AG04450 (cell line): Measurements from ENCODE around the gene NANOGP8. TPM values are rescaled to one million over a fixed set of nuclear protein-coding genes. Genes with fewer than 3 reads are reported as not detected.

ENCODE experiments used
- CTCF ChIA-PET: fragments of 300-600, 350-600 bp; formaldehyde crosslinking; extraction: SDS; loops from one replicate; lab custom pipeline; 2022; ENCODE audit warnings: antibody characterized with exemption, inconsistent platforms; lab: Charles Lee
- POLR2A ChIA-PET: fragments of 350-600 bp; formaldehyde crosslinking; extraction: SDS; loops from one replicate; lab custom pipeline; 2021; ENCODE audit warnings: antibody characterized with exemption, inconsistent platforms; lab: Yijun Ruan, JAX
- DNase-seq: peaks from one replicate; pipeline ENCODE4 v3.0.0-alpha.2; 2011; ENCODE audit warnings: low read depth, low spot score
- H3K27ac ChIP-seq: one replicate; pipeline ENCODE4 v1.5.1; 2012; ENCODE audit warnings: low read depth, low read length, control low read depth
- H3K27me3 ChIP-seq: one replicate; pipeline ENCODE4 v1.6.0; 2012; ENCODE audit warnings: low read length; ENCODE audit not compliant: control insufficient read depth, insufficient read depth
- H3K4me3 ChIP-seq: 2 replicates; pipeline ENCODE4 v1.5.1; 2011; ENCODE audit warnings: mild to moderate bottlenecking, low read depth, low read length, control low read depth
- H3K9me3 ChIP-seq: 2 replicates; pipeline ENCODE4 v1.5.1; 2012; ENCODE audit warnings: low read length; ENCODE audit not compliant: control insufficient read depth, insufficient read depth
- polyA plus RNA-seq: library from polyadenylated mRNA; depleted of rRNA; stranded (reverse); fragments of >200 nt; gene quantifications from 2 replicates; pipeline ENCODE4 v1.2.3, GENCODE V29; 2011
- TF ChIP-seq, protein P1 (sequence below): IDR thresholded peaks from 2 replicates; pipeline ENCODE4 v1.5.1; 2011; ENCODE audit warnings: low read depth, low read length, control low read depth, inconsistent platforms

NANOGP8 gene
- polyA plus RNA-seq, 1 experiment: 0.11 TPM

DNA sequence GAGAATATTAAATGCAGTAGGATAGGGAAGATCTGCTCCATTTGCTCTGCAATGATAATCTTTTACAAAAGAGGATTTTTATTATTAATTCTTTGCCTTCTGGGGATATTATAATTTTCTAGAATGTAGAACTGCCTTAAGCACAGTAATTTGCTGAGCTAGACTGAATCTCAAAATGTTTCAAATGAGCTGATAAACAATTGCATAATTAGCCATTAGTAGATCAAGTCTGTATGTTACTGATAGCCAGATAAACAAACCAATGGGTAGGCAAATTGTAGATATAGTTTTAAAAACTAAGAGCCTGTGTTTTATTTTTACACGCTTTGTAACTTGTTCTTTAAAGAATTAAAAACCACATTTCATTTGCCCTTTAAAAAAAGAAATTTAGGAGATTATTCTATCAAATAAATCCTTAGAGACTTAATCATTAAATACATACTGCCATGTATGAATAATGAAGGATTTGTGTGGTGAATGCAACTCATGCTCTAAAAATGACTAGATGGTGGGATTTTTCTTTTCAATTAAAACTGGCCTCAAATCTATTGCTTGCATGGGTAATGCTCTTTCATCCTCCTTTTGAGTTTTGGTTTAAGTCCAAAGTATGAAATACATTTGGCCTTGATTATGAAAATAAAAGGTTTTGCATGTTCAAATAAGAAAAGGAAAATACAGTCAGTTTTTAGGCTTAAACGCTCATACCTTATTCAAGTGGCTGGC is 32.6 kb upstream of the NANOGP8 start:
- H3K27ac ChIP-seq: no peak overlapping the region
- no peaks in the 10 kb centered on the region for H3K27me3 ChIP-seq
- TF ChIP-seq, protein P1, sequence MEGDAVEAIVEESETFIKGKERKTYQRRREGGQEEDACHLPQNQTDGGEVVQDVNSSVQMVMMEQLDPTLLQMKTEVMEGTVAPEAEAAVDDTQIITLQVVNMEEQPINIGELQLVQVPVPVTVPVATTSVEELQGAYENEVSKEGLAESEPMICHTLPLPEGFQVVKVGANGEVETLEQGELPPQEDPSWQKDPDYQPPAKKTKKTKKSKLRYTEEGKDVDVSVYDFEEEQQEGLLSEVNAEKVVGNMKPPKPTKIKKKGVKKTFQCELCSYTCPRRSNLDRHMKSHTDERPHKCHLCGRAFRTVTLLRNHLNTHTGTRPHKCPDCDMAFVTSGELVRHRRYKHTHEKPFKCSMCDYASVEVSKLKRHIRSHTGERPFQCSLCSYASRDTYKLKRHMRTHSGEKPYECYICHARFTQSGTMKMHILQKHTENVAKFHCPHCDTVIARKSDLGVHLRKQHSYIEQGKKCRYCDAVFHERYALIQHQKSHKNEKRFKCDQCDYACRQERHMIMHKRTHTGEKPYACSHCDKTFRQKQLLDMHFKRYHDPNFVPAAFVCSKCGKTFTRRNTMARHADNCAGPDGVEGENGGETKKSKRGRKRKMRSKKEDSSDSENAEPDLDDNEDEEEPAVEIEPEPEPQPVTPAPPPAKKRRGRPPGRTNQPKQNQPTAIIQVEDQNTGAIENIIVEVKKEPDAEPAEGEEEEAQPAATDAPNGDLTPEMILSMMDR: no peak
- DNase-seq: no peak
- ChIA-PET POLR2A (no interaction called here), CTCF (no interaction called here)
- H3K9me3 ChIP-seq: peaks cover 5% of the 10 kb centered on the region; the same call in 1 of the 2 replicates
- H3K4me3 ChIP-seq: no peak overlapping the region

DNA sequence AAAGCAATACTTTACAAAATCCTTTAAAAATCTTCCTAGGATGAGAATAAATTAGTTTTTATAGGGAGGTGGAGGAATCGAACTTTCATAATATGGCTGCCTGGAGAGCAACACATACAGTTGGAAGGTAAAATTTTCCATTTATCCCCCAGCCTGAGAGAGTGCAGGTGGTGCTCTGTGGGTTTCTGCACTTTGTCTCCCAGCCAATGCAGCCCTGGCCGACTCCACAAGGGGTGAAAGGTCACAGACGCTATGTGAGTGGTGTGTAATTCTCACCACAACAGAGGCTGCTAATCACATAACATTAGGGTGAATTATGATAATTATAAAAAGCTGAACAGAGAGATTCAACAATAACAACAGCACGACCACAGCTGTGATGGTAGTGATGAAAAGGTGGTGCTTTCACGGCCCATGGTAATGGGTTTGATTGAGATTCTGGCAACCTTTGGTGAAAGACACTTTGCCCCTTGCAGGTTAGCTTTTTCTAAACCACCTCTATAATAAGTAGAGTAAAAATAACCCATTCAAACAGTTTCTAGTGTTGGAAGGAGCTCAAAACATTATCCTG is 30.1 kb upstream of the NANOGP8 start:
- DNase-seq: no peak
- TF ChIP-seq, protein P1: no peak
- Histone ChIP-seq H3K4me3 (no peak overlapping the region), H3K9me3 (no peaks in the 10 kb centered on the region), H3K27me3 (no peaks in the 10 kb centered on the region), H3K27ac (no peak overlapping the region)
- POLR2A ChIA-PET: no interaction called here
- CTCF ChIA-PET: interaction anchor here (0.5 kb wide), 1 partner anchor 71 kb away, joined by 3 read pairs; no protein-coding TSS in a partner anchor

DNA sequence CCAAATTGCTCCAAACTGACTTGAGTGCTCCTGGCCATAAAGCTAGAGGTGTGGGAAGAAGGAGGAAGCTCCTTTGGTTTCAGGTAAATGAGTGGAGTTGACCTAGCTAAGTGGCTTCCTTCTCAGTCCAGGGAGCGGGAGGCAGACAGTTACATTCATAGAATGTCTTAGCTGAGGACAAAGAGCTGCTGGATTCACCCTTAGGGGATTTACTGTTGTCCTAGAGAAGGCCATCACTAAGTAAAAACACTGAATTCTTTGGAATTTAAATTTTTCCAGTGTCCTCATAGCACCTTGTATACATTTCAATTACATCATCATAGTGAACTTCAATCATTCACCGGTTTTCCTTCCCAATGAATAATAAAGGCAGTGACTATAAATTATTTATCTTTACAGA is 27.3 kb upstream of the NANOGP8 start:
- Histone ChIP-seq H3K9me3 (no peaks in the 10 kb centered on the region), H3K4me3 (no peak overlapping the region), H3K27me3 (no peaks in the 10 kb centered on the region), H3K27ac (no peak overlapping the region)
- no peak for DNase-seq
- TF ChIP-seq, protein P1: no peak
- CTCF ChIA-PET: no interaction called here
- POLR2A ChIA-PET: no interaction called here

DNA sequence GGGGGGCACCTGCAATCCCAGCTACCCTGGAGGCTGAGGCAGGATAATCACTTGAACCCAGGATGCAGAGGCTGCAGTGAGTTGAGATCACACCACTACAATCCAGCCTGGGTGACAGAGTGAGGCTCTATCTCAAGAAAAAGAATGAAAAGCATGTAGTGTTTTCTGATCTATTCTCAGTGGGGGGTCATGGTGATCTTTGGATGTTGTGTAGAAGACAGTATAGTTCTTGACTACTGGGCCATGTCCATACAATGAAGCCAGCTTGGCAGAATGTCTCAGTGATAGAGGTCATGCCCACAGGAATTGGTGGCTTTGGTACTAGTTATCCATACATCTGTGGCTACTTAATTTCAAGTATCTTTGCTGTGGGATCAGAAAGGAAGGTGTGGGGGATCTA is 26.8 kb upstream of the NANOGP8 start:
- ChIA-PET CTCF (no interaction called here), POLR2A (no interaction called here)
- TF ChIP-seq, protein P1: no peak
- Histone ChIP-seq H3K4me3 (no peak overlapping the region), H3K9me3 (no peaks in the 10 kb centered on the region), H3K27ac (no peak overlapping the region), H3K27me3 (no peaks in the 10 kb centered on the region)
- no peak for DNase-seq

DNA sequence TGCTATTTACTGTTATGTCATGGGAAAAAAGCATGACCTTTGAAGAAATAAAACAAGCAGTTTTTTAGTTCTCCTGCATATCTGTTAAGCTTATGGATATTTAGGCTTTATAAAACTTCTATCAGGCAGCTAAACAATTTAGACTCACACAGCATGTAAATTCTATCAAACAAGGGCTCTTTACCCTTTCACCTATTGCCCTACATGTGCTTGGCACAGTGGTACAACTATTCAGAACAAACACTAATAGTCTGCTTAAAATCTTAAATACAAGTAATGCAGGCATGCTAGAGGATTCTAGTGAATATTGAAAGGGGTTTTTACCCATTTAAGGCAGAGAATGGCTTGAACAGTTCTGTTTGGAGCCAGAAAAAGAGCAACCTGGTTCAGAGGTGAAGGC is 23.4 kb upstream of the NANOGP8 start:
- CTCF ChIA-PET: no interaction called here

More for the DNA sequence above, 23.4 kb upstream of the NANOGP8 start:
- no peak for DNase-seq
- TF ChIP-seq, protein P1: no peak
- Histone ChIP-seq H3K4me3 (no peak overlapping the region), H3K9me3 (no peaks in the 10 kb centered on the region), H3K27ac (no peak overlapping the region), H3K27me3 (no peaks in the 10 kb centered on the region)
- POLR2A ChIA-PET: no interaction called here
